ENCODE measurements around the gene ABCC5.

Gene ABCC5

GRCh38 chr3:183975981-183976662 lies 41.6 kb downstream of the ABCC5 start:
- no peak for DNase-seq (ENCODE audit: low read depth)

- DNase-seq (ENCODE audit: low read depth): no peak
These were observed 48.9 kb downstream of the ABCC5 start for GRCh38 chr3:183968666-183969245.

DNA sequence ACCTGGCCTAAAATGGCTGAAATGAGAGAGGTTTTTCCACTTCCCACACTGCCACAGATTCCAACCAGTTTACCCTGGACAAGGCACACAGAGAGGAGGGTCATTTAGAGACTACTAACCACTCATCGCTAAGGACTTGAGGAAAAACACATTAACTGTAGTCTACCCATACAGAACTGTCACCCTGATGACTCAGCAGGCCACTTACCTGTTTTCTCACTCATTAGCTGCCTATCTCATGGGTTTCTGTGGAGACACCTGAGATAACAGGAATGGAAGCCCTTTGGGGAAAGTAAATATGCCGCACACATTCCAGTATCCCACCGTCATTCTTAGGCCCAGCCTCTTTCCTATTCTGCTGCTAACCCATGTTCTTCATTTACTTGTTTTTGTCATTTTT lies 50.0 kb downstream of the ABCC5 start:
- no peak for DNase-seq (ENCODE audit: low read depth)

GRCh38 chr3:183966361-183966791 lies 51.3 kb downstream of the ABCC5 start:
- DNase-seq (ENCODE audit: low read depth): no peak

DNA sequence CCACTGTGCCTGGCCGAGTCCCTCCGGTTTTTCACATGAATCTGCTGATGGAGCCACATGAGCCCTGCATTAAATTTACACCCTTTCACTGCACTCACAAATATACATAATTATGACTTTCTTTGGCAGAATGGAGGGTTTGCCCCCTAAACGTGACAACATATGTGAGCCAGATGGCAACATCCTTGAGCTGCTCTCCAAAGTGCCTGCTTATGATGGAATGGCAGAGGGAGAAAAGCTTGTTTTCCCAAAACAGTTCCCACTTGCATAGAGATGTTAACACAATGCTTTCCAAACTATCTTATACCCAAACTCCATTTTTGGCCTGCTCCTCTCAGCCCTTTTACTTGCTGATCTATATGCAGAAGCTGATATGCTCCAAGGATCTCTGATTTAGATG lies 54.9 kb downstream of the ABCC5 start:
- DNase-seq (ENCODE audit: low read depth): no peak

GRCh38 chr3:183959214-183959613 lies 58.5 kb downstream of the ABCC5 start:
- no peak for DNase-seq (ENCODE audit: low read depth)

DNA sequence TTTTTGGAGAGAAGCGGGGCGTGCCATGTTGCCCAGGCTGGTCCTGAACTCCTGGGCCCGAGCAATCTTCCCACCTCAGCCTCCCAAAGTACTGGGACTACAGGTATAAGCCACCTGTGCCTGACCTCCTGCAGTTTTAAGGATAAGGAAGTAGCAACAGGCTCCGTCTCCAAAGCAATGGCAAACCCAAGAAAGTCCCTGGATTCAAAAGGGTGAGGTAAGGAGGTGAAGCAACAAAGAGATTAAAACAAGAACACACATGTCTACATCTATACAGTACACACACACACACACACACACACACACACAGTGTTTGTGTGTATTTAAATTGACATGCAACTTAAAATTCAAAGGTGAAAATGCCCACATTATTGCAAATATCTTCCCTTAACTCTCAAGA lies 58.9 kb downstream of the ABCC5 start:
- DNase-seq (ENCODE audit: low read depth): no peak

- no peak for DNase-seq (ENCODE audit: low read depth)
These were observed 59.5 kb downstream of the ABCC5 start for GRCh38 chr3:183958226-183958625.

DNA sequence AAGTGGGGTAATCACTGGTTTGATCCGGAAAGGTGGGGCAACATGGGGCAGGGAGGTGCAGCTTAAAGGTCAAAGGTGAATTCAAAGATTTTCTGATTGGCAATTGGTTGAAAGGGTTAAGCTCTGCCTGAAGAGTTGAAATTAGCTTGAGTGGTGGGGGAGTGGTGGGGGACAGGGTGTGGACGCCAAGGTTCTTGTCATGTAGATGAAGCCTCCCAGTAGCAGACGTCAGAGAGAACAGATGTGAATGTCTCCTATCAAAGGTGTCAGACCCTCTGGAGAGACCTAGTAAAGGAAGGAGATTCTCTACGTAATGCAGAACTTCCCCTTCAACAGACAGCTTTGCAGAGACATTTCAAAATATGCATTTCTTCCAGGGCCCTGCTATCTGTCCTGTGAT lies 62.8 kb downstream of the ABCC5 start:
- no peak for DNase-seq (ENCODE audit: low read depth)

- no peak for DNase-seq (ENCODE audit: low read depth)
These were observed 64.1 kb downstream of the ABCC5 start for GRCh38 chr3:183953471-183954070.

- DNase-seq (ENCODE audit: low read depth): no peak
These were observed 66.2 kb downstream of the ABCC5 start for GRCh38 chr3:183951459-183951858.

- no peak for DNase-seq (ENCODE audit: low read depth)
These were observed 68.0 kb downstream of the ABCC5 start for GRCh38 chr3:183949690-183950089.

GRCh38 chr3:183946037-183946436 lies 71.6 kb downstream of the ABCC5 start:
- no peak for DNase-seq (ENCODE audit: low read depth)

DNA sequence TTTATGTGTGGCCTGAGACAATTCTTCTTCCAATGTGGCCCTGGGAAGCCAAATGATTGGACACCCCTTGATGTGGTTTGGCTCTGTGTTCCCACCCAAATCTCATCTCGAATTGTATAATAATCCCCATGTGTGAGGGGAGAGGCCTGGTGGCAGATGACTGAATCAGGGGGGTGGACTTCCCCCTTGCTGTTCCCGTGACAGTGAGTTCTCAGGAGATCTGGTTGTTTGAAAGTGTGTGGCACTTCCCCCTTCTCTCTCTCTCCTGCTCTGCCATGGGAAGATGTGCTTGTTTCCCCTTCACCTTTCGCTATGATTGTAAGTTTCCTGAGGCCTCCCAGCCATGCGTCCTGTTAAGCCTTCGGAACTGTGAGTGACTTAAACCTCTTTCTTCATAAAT lies 72.9 kb downstream of the ABCC5 start:
- DNase-seq (ENCODE audit: low read depth): no peak

DNA sequence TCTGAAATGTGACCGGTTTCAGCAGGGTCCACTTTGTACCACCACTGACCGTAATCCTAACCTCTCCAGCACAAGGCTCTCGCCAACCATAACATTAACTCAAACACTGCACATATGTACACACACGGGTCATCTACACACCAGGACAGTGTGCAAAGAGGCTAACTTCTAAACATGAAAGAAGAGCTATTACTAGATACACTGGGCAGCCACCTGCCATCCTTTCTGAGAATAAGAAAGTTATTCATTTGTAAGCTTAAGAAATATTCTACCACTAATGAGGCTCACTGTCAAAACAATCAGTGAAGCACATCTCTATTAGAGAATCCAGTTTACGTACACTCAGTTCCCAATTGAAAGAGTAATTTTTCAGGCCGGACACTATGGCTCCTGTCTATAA lies 73.9 kb downstream of the ABCC5 start:
- DNase-seq (ENCODE audit: low read depth): no peak

DNA sequence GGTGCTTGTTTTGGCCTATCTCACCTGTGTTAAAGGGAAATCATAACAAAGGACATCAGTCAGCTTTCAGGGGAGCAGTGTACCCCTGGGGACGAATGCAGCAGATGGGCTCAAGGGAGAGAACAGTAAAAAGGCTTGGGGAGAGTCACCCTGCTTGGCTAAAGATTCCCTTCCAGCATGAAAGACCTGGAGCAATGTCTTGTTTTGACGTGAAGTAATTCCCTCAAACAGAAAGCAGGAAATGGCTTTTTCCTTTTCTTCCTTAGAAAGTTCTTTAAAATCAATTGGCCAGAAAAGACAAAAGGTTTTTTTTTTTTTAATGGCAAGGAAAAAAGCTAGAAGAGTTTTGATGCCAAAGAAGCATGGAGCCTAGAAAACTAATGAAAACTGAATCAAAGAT lies 76.5 kb downstream of the ABCC5 start:
- DNase-seq (ENCODE audit: low read depth): no peak

DNA sequence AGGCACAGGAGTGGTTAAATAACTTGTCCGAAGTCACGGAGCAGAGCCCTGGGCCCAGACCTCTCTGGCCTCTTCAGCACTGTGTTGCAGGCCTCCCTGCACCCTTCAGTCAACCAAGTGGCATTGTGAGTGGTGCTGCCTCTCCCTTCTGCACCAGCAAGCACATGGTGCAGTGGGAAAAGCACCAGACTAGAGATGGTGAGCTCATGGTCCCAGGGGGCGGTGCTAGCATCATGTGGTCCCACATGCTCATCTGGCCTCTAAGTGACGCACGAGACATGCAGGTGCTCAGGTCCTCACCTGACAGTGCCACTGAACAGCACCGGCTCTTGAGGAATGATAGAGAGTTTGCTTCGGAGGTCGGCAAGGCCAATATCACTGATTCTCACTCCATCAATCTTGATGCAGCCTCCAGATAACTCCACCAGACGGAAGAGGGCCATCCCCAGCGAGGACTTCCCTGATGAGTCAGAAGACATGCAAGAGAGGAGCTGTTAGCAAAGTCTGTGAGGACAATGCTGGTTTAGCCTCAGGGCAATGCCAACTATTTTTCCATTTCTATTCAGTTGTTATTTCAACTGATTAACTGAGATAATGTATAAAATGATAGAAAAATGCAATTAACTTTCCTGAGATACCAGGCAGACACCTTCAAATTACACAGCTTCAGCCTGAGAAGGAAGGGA lies 79.9 kb downstream of the ABCC5 start:
- DNase-seq (ENCODE audit: low read depth): no peak

DNA sequence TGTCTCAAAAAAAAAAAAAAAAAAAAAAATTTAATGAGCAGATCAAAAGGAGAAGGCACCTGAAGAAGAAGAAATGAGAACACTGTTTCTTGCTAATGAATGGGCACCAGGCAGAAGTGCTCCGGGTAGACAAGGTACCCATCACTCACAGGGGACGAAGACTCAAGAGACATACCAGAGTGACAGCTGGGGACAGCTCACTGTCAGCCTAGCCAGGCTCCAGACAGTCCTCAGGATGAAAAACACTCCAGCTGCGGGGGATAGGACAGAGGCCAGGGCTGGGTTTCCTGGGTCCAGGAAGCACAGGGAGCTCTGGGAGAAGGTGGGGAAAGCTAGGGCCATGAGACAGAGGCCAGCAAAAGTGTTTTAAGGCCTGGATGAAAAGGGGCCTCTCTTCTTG lies 84.5 kb downstream of the ABCC5 start:
- no peak for DNase-seq (ENCODE audit: low read depth)

DNA sequence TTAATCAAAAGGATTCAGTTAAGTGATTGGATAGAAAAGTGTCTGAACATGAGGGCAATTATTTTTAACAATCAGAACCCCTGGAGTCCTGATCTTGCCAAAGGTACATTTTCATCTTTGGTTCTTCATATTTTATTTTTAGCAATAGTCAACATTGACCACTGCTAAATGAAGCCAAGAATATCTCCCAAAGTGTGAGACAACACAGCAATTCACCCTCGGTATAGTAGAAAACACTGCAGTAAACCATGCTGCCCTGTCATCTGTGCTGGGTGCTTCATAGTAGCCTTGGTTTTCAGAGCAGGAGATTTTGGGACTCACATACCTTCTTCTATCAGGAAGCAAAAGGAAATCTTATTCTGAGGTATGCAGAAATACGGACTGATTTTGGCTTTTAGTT lies 85.8 kb downstream of the ABCC5 start:
- DNase-seq (ENCODE audit: low read depth): no peak

- no peak for DNase-seq (ENCODE audit: low read depth)
These were observed 87.6 kb downstream of the ABCC5 start for GRCh38 chr3:183930086-183930485.

DNA sequence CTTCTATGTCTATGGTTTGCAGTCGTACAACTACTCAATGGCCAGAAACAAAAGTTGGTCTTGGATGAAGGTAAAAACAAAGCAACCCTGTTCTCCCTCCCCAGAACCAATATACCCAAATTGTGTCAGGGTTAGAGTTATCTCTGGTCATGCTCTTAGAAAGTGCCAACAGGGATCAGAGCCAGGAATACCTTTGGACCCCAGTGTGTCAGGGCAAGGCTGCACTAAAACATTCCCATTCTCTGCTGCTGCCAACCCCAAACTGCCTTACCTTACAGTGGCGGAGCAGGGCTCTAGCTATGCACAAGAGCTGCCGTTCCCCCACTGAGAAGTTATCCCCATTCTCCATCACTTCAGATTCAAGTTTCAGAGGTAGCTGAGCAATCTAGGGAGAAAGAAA lies 90.6 kb downstream of the ABCC5 start:
- no peak for DNase-seq (ENCODE audit: low read depth)

DNA sequence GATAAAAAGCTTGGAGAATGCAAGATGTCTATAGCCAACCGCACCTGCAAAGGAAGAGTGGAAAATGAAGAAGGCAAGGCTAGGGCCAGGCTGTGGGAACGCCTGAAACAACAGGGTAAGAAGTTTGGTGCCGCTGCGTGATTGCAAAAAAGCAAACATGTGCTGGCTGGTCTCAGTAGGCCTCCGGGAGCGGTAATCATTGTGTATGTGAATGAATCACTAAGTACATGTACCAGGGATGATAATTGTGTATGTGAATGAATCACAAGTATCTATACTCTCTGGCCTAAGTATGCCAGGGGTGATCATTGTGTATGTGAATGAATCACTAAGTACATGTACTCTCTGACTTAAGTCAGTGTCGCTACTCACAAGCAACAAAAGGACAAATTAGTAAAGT lies 92.7 kb downstream of the ABCC5 start:
- no peak for DNase-seq (ENCODE audit: low read depth)

DNA sequence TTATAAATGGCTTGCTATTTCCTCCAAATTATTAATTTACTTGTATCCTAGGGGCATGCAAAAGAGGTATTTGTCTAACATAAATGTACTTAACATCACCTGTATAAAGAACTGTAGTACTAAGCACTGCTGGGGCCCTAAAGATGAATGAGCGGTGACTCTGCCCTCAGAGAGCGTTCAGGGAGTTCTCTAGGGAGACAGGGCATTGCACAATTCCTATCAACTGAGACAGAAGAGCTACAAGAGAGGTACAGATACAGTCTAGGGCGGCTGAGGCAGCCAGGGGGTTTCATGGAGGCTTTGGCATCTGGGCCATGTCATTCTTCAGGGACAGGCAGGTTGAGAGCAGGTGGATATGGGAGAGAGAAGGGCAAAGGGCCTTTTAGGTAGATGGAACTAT lies 93.1 kb downstream of the ABCC5 start:
- no peak for DNase-seq (ENCODE audit: low read depth)

All from activated T-cell treated with anti-CD3 and anti-CD28 coated beads for 24 hours (primary cell).